WTC11 (cell line): ENCODE measurements around the gene DENND4A. TPM values are rescaled to one million over a fixed set of nuclear protein-coding genes. Genes with fewer than 3 reads are reported as not detected.

Source experiments
- ATAC-seq: fragments of 200-7000 bp; cut with Tn5 transposase; 2 replicates; pipeline ENCODE4 v1.10.0; 2021; ENCODE audit warnings: mild to moderate bottlenecking, moderate library complexity
- CTCF ChIA-PET: fragments of 300-600 bp; sonication (Branson Sonifier 250); formaldehyde crosslinking; loops from one replicate; lab custom pipeline; 2021; ENCODE audit warnings: antibody characterized with exemption; lab: Charles Lee
- POLR2A ChIA-PET: fragments of 350-600 bp; sonication (Branson Sonifier 250); formaldehyde crosslinking; loops from one replicate; lab custom pipeline; 2021; ENCODE audit warnings: antibody characterized with exemption; lab: Charles Lee
- DNase-seq: peaks from one replicate; pipeline ENCODE4 v3.0.0; 2021; ENCODE audit warnings: low spot score
- H3K27ac Mint-ChIP-seq: 2 replicates; pipeline ENCODE4 v1.8.0; 2021; ENCODE audit warnings: mixed read lengths
- H3K27me3 Mint-ChIP-seq: 2 replicates; pipeline ENCODE4 v1.8.0; 2021; ENCODE audit warnings: low read depth, mild to moderate bottlenecking, moderate library complexity, mixed read lengths
- H3K36me3 Mint-ChIP-seq: 2 replicates; pipeline ENCODE4 v1.8.0; 2021; ENCODE audit warnings: mixed read lengths
- H3K4me1 Mint-ChIP-seq: 2 replicates; pipeline ENCODE4 v1.8.0; 2022; ENCODE audit warnings: mixed read lengths
- H3K4me3 Mint-ChIP-seq: 2 replicates; pipeline ENCODE4 v1.8.0; 2021; ENCODE audit warnings: mild to moderate bottlenecking, moderate library complexity, mixed read lengths
- H3K9me3 Mint-ChIP-seq: 2 replicates; pipeline ENCODE4 v1.8.0; 2021; ENCODE audit warnings: mixed read lengths
- ATF3 ChIP-seq: sonication (generic); formaldehyde crosslinking; conservative IDR thresholded peaks from 2 replicates; pipeline ENCODE4 v1.8.1; 2022; ENCODE audit warnings: mild to moderate bottlenecking, missing genetic modification reagents
- CBFB ChIP-seq: sonication (generic); formaldehyde crosslinking; IDR thresholded peaks from 2 replicates; pipeline ENCODE4 v1.8.1; 2022; ENCODE audit warnings: mild to moderate bottlenecking, low read depth, missing genetic modification reagents
- ERG ChIP-seq: fragments of 250-450 bp; sonication (Bioruptor Pico); IDR thresholded peaks from 2 replicates; pipeline ENCODE4 v1.8.0; 2021; ENCODE audit warnings: mild to moderate bottlenecking
- FOXJ3 ChIP-seq: sonication (generic); formaldehyde crosslinking; IDR thresholded peaks from 2 replicates; pipeline ENCODE4 v1.9.0; 2021; ENCODE audit warnings: missing genetic modification reagents, mild to moderate bottlenecking, borderline replicate concordance
- GABPB1 ChIP-seq: sonication (generic); formaldehyde crosslinking; IDR thresholded peaks from 2 replicates; pipeline ENCODE4 v1.8.1; 2023; ENCODE audit warnings: mild to moderate bottlenecking, missing genetic modification reagents
- JAZF1 ChIP-seq: fragments of 250-450 bp; sonication (Bioruptor Pico); IDR thresholded peaks from 2 replicates; pipeline ENCODE4 v1.9.0; 2021; ENCODE audit warnings: moderate library complexity, mild to moderate bottlenecking, inconsistent platforms
- JUN ChIP-seq: sonication (generic); formaldehyde crosslinking; IDR thresholded peaks from 2 replicates; pipeline ENCODE4 v1.8.0; 2023; ENCODE audit warnings: mild to moderate bottlenecking, missing genetic modification reagents
- MAX ChIP-seq: sonication (generic); formaldehyde crosslinking; IDR thresholded peaks from 2 replicates; pipeline ENCODE4 v1.8.0; 2022; ENCODE audit warnings: mild to moderate bottlenecking, missing genetic modification reagents
- MYBL2 ChIP-seq: sonication (generic); formaldehyde crosslinking; IDR thresholded peaks from 2 replicates; pipeline ENCODE4 v1.8.1; 2023; ENCODE audit warnings: mild to moderate bottlenecking, moderate library complexity, missing genetic modification reagents
- NFYB ChIP-seq: sonication (generic); formaldehyde crosslinking; conservative IDR thresholded peaks from 2 replicates; pipeline ENCODE4 v1.8.0; 2022; ENCODE audit warnings: low read depth, missing genetic modification reagents
- NR2C2 ChIP-seq: sonication (generic); formaldehyde crosslinking; IDR thresholded peaks from 2 replicates; pipeline ENCODE4 v1.8.0; 2022; ENCODE audit warnings: mild to moderate bottlenecking, missing genetic modification reagents
- SMAD3 ChIP-seq: sonication (generic); formaldehyde crosslinking; IDR thresholded peaks from 2 replicates; pipeline ENCODE4 v1.8.0; 2022; ENCODE audit warnings: missing genetic modification reagents, mild to moderate bottlenecking, borderline replicate concordance
- SOX15 ChIP-seq: fragments of 250-450 bp; sonication (Bioruptor Pico); IDR thresholded peaks from 2 replicates; pipeline ENCODE4 v1.9.0; 2021; ENCODE audit warnings: mild to moderate bottlenecking
- TEAD1 ChIP-seq: sonication (generic); formaldehyde crosslinking; IDR thresholded peaks from 2 replicates; pipeline ENCODE4 v1.8.0; 2022; ENCODE audit warnings: mild to moderate bottlenecking, missing genetic modification reagents
- TEAD4 ChIP-seq: sonication (generic); formaldehyde crosslinking; IDR thresholded peaks from 2 replicates; pipeline ENCODE4 v1.8.0; 2022; ENCODE audit warnings: mild to moderate bottlenecking, missing genetic modification reagents
- ZBTB43 ChIP-seq: sonication (generic); formaldehyde crosslinking; IDR thresholded peaks from 2 replicates; pipeline ENCODE4 v1.8.1; 2023; ENCODE audit warnings: mild to moderate bottlenecking, missing genetic modification reagents
- ZNF671 ChIP-seq: fragments of 250-450 bp; sonication (Bioruptor Pico); IDR thresholded peaks from 2 replicates; pipeline ENCODE4 v1.8.0; 2021; ENCODE audit warnings: mild to moderate bottlenecking
- total RNA-seq: library from RNA; stranded (reverse); gene quantifications from 3 replicates; pipeline ENCODE4 v1.2.3, GENCODE V29; 2021
- TF ChIP-seq, protein P1 (sequence below): sonication (generic); formaldehyde crosslinking; IDR thresholded peaks from 2 replicates; pipeline ENCODE4 v1.8.0; 2022; ENCODE audit warnings: missing genetic modification reagents

The DENND4A gene
- total RNA-seq, 1 experiment from 2014 or later: 5.7 TPM

DNA sequence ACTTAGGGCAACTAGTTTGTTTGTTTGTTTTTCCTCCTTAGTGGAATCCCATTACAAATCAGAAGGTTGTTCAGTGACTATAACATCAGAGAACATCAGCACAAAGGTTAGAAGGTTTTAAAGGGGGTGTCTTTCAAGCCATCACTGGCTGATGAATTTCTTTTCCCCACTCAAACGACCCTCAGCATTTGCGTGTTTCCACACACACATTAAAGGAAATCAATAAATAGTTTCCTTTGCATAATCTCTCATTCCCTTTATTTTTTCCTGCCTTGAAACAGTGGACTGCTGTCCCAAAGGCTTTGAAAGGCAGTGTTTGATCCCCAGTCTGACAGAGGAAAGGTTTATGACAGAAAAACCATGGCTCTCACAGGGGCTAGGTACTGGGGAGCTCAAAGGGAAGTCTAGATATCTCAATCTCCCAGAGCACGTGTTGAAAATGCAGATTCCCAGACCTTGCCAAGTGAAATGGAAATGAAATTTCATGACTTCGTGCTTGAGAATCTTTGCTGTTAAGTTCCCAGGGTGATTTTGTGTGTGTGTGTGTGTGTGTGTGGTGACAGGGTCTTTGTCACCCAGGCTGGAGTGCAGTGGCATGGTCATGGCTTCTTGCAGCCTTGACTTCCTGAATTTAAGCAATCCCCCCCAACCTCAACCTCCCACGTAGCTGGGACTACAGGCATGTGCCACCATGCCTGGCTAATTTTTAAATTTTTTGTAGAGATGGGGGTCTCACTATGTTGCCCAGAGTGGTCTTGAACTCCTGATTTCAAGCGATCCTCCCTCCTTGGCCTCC is 178.9 kb downstream of the DENND4A start:
- POLR2A ChIA-PET: no interaction called here
- no peak for DNase-seq
- H3K4me1 Mint-ChIP-seq: peaks cover 21% of the 10 kb centered on the region
- no peak for TF ChIP-seq ATF3 (CRISPR knock-in tag)
- TF ChIP-seq ZNF671: no peak
- TF ChIP-seq FOXJ3: no peak
- TF ChIP-seq, all 79 proteins: peak for 0
- no peak for ATAC-seq
- peaks cover 13% of the 10 kb centered on the region for H3K9me3 Mint-ChIP-seq
- H3K36me3 Mint-ChIP-seq: no peaks in the 10 kb centered on the region
- H3K27me3 Mint-ChIP-seq: no peaks in the 10 kb centered on the region
- CTCF ChIA-PET: interaction anchor here (3.2 kb wide), 1 partner anchor 249 kb away, joined by 27 read pairs; no protein-coding TSS in a partner anchor
- H3K27ac Mint-ChIP-seq: peak overlapping the region; percentile 36; the same call in 1 of the 2 replicates
- H3K4me3 Mint-ChIP-seq: no peak overlapping the region

DNA sequence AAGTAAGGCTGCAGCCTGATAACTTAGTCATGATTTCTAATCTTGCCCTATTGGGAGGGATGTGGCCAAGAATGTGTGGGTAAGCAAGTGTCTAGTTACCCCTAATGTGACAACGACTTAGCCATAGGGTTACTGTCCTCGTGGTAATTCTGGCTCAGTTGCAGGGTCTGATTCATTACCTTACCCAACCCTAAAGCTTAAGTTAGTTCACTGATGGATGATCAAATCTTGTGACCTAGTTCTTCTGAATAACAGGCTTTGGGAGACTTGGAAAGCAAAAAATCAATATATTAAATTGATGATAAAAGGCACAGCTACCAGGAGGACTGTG is 179.5 kb downstream of the DENND4A start:
- Mint-ChIP-seq H3K36me3 (no peaks in the 10 kb centered on the region), H3K4me1 (peaks cover 21% of the 10 kb centered on the region), H3K9me3 (peaks cover 13% of the 10 kb centered on the region), H3K27ac (peak overlapping the region; percentile 99; the same call in 1 of the 2 replicates), H3K4me3 (no peak overlapping the region), H3K27me3 (no peaks in the 10 kb centered on the region)
- ChIA-PET CTCF (interaction anchor here (1.8 to 3.2 kb wide), 3 partner anchors 82 to 257 kb away, joined by 8 to 27 read pairs (median 22); partner anchors contain the start of genes HACD3 and RAB11A), POLR2A (no interaction called here)
- ATAC-seq: no peak
- TF ChIP-seq TEAD4 (CRISPR knock-in tag) (no peak), NR2C2 (CRISPR knock-in tag) (no peak), JUN (CRISPR knock-in tag) (no peak), SMAD3 (no peak), MYBL2 (CRISPR knock-in tag) (no peak), GABPB1 (CRISPR knock-in tag) (no peak), ZBTB43 (no peak), CBFB (no peak), JAZF1 (CRISPR knock-in tag) (no peak), MAX (CRISPR knock-in tag) (no peak), TEAD1 (CRISPR knock-in tag) (no peak), ERG (CRISPR knock-in tag) (no peak), SOX15 (CRISPR knock-in tag) (no peak), NFYB (CRISPR knock-in tag) (no peak)
- TF ChIP-seq, protein P1, sequence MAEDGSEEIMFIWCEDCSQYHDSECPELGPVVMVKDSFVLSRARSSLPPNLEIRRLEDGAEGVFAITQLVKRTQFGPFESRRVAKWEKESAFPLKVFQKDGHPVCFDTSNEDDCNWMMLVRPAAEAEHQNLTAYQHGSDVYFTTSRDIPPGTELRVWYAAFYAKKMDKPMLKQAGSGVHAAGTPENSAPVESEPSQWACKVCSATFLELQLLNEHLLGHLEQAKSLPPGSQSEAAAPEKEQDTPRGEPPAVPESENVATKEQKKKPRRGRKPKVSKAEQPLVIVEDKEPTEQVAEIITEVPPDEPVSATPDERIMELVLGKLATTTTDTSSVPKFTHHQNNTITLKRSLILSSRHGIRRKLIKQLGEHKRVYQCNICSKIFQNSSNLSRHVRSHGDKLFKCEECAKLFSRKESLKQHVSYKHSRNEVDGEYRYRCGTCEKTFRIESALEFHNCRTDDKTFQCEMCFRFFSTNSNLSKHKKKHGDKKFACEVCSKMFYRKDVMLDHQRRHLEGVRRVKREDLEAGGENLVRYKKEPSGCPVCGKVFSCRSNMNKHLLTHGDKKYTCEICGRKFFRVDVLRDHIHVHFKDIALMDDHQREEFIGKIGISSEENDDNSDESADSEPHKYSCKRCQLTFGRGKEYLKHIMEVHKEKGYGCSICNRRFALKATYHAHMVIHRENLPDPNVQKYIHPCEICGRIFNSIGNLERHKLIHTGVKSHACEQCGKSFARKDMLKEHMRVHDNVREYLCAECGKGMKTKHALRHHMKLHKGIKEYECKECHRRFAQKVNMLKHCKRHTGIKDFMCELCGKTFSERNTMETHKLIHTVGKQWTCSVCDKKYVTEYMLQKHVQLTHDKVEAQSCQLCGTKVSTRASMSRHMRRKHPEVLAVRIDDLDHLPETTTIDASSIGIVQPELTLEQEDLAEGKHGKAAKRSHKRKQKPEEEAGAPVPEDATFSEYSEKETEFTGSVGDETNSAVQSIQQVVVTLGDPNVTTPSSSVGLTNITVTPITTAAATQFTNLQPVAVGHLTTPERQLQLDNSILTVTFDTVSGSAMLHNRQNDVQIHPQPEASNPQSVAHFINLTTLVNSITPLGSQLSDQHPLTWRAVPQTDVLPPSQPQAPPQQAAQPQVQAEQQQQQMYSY: no peak
- DNase-seq: no peak
